NCI-H1694 (cell line): ENCODE measurements around the gene CPA4.
A peak's percentile ranks its signal among the peaks of the same experiment; 100 is the strongest.
"Not testable (repeated sequence)": the region's sequence is repeated elsewhere in the genome, so short reads cannot be mapped to it uniquely, and the experiment has no call there.

Experiments
- DNase-seq: peaks from one replicate; lab custom pipeline; 2025; lab: John Stamatoyannopoulos, UW

The CPA4 gene

DNA sequence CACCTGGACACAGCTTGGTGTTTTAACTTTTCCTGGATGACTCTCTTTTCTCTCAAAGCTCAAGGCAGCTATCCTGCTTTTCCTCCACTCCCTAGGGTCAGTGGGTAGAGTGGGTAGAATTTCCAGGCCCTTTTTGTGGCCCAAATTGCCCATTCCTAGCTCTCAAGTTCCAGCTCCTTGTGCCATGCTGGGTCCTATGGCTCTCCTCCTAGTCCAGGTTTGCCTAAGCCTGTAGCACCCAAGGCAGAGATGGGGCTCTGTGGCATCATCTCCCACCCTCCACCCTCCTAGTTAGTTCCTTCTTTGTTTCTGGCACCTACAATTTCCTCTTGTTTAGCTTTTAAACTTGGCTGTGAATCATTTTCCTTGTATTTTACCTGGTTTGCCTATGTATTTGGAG, 9.7 kb downstream of the CPA4 start:
- no peak for DNase-seq

DNA sequence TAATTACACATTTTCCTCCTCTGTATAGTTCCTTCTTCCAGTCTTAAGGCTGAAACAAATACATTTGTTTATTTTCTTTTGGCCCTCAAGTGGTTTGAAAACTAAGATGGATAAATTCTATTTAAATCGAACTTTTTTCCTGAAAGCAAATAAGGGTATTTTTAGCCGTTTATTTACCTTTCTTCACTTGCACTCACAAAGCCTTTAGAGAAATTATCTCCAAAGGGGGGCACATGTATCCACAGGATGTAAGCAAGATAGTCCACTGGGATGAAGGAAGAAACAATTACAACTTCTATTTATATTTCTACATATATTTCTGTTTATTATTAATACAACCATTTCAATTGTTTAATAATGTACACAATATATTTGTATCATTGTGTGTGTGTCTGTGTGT, 10.2 kb downstream of the CPA4 start:
- no peak for DNase-seq

DNA sequence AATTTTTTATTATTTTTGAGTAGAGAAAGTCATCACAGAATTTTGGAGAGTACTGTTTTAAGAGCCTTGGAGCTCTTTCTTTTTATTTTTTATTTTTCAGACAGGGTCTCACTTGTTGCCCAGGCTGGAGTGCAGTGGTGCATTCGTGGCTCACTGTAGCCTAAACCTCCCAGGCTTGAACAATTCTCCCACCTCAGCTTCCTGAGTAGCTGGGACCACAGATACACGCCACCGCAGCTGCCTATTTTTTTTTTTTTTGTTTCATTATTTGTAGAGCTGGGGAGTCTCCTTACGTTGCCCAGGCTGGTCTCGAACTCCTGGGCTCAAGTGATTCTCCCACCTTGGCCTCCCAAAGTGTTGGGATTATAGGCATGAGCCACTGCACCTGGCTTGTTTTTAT, 10.6 kb downstream of the CPA4 start:
- no peak for DNase-seq

DNA sequence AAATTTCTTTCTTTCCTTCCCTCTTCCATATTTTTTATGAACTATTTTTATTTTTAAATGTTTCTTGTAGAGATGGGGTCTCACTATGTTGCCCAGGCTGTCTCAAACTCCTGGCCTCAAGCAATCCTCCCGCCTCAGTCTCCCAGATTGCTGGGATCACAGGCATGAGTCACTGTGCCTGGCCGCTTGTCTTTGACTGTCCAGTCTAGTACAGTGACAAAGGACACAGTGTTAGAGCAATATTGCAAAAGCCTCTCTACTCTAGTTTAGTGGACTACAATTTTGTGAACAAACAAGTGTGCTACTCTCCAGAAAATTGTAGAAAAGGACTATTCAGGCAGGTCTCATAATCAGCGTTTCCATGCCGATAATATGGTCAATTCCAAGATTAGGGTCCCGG, 11.0 kb downstream of the CPA4 start:
- DNase-seq, result no peak

DNA sequence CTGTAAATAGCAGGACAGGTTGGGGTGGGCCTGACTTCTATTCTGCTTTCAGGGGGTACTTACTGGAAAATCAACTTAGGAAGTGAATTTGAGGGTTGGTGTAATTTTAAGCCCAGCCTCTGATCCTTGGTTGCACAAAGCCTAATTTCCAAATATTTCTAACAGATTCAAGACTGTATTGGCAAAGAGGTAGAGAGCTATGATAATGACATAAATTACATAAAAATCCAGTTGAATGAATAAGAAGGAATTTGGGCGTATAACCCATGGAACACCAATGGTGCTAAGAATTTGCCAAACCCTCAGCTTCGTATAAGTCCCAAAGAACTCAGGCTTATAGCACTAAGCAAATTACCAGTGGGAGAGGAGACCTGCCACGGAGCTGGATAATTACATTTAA, 11.9 kb downstream of the CPA4 start:
- DNase-seq, result no peak

DNA sequence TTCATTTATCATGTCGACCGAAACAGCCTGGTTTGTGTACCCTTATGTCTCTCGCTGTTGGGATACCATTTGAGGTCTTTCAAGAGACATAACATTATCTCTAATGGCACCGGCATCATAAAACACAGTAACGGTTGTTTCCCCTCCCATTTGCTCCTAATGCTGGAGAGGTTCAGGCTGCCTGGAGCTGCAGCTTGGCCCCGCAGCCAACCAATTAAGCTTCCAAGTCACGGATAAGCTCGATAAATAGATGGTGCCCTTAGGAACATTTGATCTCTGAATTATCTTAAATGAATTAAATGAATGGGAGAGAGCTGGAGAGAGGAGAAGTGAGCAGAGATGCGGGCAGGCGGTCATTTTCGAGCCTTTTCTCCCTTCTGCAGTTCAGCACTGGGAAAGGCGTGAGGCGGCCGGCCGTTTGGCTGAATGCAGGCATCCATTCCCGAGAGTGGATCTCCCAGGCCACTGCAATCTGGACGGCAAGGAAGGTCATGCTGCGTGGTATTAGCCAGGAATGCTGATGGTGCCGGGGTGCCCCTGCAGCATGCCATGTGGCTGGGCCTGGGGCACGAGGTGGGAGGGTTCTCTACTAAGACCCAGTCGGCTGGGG, 12.6 kb downstream of the CPA4 start:
- no peak for DNase-seq

DNA sequence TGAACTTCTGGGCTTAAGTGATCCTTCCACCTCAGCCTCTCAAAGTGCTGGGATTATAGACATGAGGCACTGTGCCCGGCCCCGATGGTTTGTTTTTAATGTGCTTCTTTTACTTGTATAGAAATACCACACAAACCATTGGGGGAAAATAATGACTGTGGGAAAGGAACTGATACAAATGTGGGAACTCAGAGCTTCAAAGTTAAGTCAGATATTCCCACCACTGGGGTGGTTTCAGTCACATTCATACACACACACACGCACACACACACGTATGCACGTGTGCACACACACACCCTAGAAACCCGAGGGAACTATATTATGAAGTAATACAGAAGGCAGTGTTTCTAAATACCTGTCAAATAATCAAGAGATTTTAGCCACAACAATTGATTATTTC, 17.0 kb downstream of the CPA4 start:
- no peak for DNase-seq

DNA sequence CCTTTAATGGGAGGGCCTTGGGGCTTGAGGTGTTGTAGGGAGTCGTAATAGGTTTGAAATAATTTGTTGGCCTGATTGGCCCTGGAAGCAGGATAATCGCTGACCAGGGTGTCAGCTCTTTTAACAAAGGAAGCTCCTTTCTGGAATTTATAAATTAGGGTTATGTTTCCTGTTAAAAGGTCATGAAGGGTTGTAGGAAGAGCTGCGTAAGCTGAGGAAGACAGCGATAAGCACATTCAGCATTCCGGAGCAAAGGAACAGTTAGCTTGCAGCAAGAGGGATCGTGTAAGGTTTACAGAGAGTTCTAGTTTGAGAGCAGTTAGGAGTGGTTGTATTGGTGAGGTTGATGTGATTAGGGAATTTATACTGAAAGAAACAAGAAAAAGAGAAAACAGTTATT, 21.3 kb downstream of the CPA4 start:
- DNase-seq, result no peak

DNA sequence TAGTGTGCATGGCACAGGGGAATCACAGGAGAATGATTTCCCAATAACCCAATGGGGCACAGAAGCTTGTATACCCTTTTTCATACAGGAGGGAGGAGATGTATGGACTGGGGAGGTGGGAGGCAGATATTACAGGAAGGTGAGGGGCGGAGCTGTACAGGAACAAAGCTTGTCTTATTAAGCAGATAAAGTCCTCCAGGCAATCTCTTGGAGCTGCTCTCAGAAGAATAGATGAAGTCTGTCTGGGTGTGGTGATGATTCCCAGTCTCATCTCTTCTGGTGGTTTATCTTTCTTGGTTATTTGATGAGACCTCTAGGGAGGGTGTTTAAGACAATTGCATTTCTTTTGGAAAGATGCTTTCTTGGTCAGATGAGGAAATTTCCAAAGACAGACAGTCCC, 26.6 kb downstream of the CPA4 start:
- no peak for DNase-seq

DNA sequence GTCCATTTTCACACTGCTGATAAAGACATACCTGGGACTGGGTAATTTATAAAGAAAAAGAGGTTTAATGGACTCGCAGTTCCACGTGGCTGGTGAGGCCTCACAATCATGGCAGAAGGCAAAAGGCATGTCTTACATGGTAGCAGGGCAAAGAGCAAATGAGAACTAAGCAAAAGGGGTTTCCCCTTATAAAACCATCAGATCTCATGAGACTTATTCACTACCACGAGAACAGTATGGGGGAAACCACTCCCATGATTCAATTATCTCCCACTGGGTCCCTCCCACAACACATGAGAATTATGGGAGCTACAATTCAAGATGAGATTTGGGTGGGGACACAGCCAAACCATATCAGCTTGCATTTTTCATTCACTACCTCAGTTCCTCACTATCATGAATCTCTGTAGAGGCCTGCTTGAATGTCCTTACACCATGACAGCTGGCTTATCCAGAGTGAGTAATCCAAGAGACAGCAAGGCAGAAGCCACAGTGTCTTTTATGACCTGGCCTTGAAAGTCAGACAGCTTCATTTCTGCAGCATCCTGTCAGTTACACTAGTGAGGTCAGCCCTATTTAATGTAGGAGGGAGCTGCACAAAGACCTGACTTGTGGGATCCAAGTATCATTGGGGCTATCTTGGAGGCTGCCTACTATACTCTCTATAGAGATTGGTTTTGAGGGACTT, 28.7 kb downstream of the CPA4 start:
- DNase-seq, result not testable (repeated sequence)

DNA sequence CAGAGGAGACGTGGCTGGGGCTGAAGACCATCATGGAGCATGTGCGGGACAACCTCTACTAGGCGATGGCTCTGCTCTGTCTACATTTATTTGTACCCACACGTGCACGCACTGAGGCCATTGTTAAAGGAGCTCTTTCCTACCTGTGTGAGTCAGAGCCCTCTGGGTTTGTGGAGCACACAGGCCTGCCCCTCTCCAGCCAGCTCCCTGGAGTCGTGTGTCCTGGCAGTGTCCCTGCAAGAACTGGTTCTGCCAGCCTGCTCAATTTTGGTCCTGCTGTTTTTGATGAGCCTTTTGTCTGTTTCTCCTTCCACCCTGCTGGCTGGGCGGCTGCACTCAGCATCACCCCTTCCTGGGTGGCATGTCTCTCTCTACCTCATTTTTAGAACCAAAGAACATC, 29.7 kb downstream of the CPA4 start:
- no peak for DNase-seq

DNA sequence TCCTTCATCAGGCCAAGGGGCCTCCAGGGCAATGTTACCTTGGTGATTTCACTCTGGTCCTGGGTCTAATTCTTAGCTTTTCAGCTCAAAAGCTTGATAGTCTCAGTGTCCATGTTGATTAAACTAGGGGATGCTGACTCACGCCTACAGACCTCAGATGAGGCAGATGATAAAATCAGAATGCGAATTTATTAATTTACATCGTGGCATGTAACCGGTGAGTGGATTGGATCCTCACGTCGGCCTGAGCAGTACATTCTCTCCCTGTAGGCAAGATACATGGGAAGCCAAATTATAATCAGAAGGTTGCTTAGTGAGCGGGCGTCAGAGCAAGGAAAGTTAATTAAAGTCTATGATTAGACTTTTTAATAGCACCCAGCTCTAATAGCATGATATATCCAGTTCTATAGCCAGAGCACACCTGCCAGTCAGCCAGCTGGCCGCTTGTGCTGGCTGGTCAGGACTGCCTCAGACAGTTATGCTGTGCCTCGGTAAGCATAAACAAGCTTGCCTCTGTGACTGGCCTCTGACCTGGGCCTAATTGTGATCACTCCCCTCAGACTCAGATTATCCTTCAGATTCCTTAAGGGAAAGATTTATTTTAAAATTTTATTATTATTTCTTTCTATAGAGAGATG, 31.5 kb downstream of the CPA4 start:
- DNase-seq, result no peak

DNA sequence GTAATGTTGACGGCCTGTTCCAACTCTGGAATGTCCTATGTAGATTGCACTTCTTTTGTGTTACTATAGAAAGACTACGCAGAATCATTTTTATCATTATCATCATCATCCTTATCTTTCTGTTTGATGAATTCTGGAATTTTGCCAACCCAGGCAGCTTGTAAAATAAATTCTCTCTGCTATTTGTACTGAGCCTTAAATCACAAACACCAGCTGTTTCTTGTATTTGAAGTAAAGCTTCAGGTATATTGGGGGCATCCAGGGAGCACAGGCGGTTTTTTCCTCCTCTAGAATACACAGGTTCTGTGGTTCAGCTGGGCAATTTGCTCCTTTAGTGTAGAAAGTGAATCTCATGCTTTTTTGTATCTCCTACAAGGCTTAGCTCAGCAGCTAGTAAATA, 36.7 kb downstream of the CPA4 start:
- peak; percentile 30 for DNase-seq

DNA sequence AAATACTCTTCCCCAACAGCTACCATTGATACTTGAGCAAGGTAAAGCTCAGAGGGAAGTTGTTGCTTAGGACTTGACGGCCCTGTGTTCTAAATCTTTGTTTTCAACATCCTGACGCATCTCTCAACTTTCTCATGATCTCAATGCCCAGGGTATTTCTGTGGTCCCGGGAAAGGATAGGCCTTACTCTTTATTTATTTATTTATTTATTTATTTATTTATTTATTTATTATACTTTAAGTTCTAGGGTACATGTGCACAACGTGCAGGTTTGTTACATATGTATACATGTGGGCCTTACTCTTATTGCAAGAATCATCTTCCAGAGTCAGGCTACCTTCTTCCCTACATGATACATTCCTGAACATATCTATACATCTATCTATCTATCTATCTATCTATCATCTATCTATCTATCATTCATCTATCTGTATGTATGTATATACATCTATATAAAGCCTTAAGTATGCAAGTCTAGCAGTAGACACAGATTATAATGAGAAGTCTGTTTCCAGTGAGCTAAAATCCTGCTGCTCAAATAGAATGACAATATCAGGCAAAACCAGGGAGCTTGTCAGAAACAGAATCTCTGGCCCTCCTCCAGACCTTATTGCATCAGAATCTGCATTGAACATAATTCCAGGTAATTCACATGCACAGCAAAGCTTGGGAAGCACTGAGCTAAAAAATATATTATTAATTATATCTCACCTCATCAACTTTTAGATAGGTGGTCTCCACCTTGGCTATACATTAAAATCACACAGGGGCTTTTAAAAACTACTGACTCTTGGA, 39.5 kb downstream of the CPA4 start:
- DNase-seq, result no peak

DNA sequence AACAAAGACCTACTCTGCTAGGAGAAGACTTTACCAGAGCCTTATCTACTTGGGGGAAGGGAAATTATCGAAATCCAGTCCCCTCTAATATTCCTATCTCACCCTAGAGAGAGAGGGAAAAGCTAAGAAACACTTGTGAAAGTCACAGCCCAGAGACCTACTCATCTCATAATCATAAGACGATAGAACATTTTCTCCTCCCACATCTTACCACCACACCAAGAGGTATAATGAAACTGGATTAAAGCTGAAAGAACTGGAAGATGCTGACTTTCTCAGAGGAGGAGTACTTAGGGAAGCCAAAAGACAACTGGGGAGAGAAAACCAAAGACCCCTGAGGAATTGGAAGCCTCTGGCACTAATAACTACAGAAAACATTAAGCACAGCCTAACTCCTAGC, 40.9 kb downstream of the CPA4 start:
- no peak for DNase-seq

DNA sequence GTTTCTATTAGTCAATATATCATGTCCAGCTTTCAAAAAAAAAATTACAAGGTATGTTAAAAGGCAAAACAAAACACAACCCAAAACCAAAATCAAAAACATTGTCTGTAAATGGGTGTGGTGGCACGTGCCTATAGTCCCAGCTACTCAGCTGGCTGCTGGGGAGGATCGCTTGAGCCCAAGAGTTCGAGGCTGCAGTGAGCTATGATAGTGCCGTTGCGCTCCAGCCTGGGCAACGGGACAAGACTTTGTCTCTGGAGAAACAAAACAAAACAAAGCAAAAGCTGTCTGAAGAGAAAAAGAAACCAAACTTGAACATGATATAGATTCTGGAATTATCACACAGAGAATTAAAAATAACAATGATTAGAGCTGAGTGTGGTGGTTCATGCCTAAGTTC, 41.3 kb downstream of the CPA4 start:
- no peak for DNase-seq

DNA sequence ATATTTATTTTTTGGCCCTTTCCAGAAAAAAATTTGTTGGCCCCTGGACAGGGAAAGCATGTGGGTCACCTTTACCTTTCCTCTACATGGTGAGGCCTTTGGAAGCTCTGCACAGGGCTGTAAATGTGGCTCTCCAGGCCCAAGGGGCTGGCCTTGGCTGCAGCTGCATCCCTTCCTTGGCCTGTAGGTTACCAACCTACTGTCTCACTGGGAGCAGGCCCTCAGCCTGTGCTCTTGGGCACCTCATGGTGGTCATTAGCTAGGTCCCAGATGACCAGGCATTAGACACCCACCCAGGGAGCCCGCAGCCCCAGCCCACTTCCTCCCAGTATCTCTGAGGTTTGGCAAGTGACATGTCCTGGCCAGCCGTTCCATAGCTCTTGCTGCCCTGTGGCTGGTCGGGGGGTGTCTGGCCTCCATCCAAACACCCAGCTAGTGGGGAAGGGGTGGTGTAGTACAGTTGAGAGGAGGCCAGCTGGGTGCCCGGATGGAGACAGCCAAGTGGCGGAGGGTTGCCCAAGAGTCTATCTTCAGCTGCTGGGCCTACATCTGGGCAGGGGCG, 44.5 kb downstream of the CPA4 start:
- DNase-seq, result peak; percentile 17

DNA sequence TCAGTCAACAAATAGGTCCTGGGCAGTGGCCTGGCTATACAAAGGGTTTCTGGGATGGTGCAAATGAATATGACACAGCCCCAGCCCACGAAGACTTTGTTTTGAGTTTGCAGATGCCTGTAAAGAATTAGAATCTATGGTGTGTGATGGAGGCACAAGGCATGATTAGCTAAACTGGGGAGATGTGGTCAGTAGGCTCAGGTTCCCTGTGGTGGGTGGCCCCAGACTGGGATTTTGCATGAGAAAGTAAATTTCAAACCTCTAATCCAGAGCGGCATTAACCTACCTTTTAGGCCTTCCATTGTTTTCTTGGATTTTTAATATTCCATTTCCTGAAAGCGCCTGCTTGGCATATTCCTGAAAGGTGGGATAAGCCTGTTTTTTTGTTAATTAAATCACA, 45.3 kb downstream of the CPA4 start:
- DNase-seq, result no peak

DNA sequence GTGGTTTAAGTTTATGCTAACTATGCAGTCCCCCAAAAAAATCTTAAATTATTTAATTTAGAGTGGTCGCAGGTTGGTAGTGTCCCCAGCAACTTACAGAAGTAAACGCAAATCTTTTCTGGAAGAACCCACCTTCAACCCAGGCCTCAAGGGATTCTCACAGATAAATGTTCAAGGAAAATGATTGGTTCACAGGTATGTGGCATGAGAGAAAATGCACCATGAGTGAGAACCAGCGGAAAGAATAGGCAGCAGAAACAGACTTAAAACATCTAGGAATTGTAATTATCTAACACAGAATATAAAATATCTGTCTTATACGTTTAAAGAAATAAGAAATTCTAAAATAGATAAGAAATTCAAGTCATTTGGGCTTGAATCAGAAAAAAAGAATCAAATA, 48.9 kb downstream of the CPA4 start:
- DNase-seq, result no peak

DNA sequence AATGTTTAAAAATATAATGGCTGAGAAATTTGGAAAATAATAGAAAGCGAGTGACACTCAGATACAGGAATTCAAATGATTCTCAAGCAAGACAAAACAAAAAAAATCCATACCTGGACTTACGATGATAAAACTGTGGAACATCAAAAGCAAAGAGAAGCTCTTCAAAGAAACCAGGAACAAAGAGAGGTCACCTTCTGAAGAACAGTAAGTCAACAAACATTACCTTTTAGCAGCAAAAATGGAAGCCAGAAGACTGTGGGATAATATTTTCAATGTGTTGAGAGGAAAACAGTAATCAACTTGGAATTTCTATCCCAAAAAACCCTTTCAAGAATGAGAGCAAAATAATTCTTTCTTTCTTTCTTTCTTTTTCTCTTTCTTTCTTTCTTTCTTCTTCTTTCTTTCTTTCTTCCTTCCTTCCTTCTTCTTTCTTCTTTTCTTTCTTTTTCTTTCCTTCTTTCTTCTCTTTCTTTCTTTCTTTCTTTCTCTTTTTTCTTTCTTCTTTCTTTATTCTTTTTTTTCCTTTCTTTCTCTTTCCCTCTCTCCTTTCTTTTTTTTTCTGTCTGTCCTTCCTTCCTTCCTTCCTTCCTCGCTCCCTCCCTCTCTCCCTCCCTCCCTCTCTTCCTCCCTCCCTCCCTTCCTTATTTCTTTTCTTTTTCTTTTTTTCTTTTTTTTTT, 49.9 kb downstream of the CPA4 start:
- no peak for DNase-seq

DNA sequence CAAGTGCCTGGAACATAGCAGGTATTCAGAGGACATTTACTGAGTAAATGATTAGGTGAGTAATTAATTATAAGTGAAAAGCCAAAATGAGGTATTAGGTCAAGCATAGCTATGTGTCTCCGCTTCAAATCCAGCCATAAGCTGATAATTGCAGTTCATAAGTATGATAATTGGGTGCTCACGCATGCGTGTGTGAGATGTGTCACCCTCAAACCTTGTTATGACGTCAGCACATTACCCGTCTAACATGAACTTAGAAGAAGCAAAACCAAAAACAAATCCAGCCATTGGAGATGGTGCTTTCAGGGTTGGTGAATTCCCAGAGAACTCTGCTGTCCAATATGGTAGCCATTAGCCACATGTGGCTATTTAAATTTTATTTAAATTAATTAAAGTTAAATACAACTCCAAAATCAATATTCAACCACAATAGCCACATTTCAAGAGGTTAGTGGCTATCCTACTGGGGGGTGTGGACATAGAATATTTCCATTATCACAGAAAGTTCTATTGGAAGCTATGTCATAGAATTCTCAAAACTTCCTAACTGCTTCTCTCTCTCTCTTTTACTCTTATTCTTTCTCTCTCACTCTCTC, 51.4 kb downstream of the CPA4 start, which contains the start of gene CPA5:
TSS of gene CPA5 (plus strand) at position 546 of the 596 bp plus-strand sequence. CDS start 1,670 bp downstream, outside the sequence.
- no peak for DNase-seq
